IMR-90 (cell line): ENCODE data around the gene KRT6B. TPM values are rescaled to one million over a fixed set of nuclear protein-coding genes. Genes with fewer than 3 reads are reported as not detected.

ENCODE experiments used
- ATAC-seq: fragments of 200-7000 bp; cut with Tn5 transposase; 2 replicates; pipeline ENCODE4 v1.9.1; 2020; ENCODE audit warnings: low read depth, mild to moderate bottlenecking, moderate library complexity
- BruUV-seq: library from RNA; stranded (reverse); fragments of 400-500 nt; replicated peaks from 2 replicates; lab custom pipeline; 2021; lab: Mats Ljungman, UMichigan
- CTCF ChIA-PET: fragments of 300-600 bp; formaldehyde crosslinking; extraction: SDS; loops from one replicate; lab custom pipeline; 2021; ENCODE audit warnings: antibody characterized with exemption; lab: Yijun Ruan, JAX
- POLR2A ChIA-PET: fragments of 300-600 bp; sonication (Branson Sonifier 250); formaldehyde crosslinking; loops from one replicate; lab custom pipeline; 2022; ENCODE audit warnings: antibody characterized with exemption; ENCODE audit not compliant: unreplicated experiment; lab: Charles Lee
- DNase-seq: peaks from one replicate; pipeline ENCODE4 v3.0.0; 2013
- H2AFZ ChIP-seq: replicated peaks from 2 replicates; pipeline ENCODE3; 2013; ENCODE audit warnings: low read length, mild to moderate bottlenecking; ENCODE audit not compliant: poor library complexity
- H2AK5ac ChIP-seq: 2 replicates; pipeline ENCODE4 v1.6.1; 2013; ENCODE audit warnings: low read depth, low read length, inconsistent platforms
- H2AK9ac ChIP-seq: replicated peaks from 2 replicates; pipeline ENCODE3; 2013; ENCODE audit warnings: mild to moderate bottlenecking, low read depth, low read length, moderate library complexity; ENCODE audit not compliant: poor library complexity
- H2BK120ac ChIP-seq: 2 replicates; pipeline ENCODE4 v1.6.1; 2013; ENCODE audit warnings: low read depth, low read length, inconsistent platforms
- H2BK15ac ChIP-seq: 3 replicates; pipeline ENCODE4 v1.6.1; 2013; ENCODE audit warnings: low read depth, low read length, inconsistent platforms
- H2BK20ac ChIP-seq: 2 replicates; pipeline ENCODE4 v1.6.1; 2013; ENCODE audit warnings: low read depth, mild to moderate bottlenecking, inconsistent platforms, low read length, moderate library complexity
- H2BK5ac ChIP-seq: 2 replicates; pipeline ENCODE4 v1.6.1; 2013; ENCODE audit warnings: mild to moderate bottlenecking, low read depth, low read length, inconsistent platforms; ENCODE audit not compliant: poor library complexity, severe bottlenecking
- H3K14ac ChIP-seq: replicated peaks from 2 replicates; pipeline ENCODE4 v1.6.1; 2013; ENCODE audit warnings: low read depth, low read length, inconsistent platforms
- H3K18ac ChIP-seq: 2 replicates; pipeline ENCODE4 v1.6.1; 2013; ENCODE audit warnings: low read depth, low read length, control low read depth
- H3K23ac ChIP-seq: 2 replicates; pipeline ENCODE4 v1.6.1; 2013; ENCODE audit warnings: low read depth, low read length, inconsistent platforms
- H3K27ac ChIP-seq: 2 replicates; pipeline ENCODE4 v1.5.1; 2013; ENCODE audit warnings: mild to moderate bottlenecking, control low read depth, low read length; ENCODE audit not compliant: insufficient read depth
- H3K27me3 ChIP-seq: 2 replicates; pipeline ENCODE4 v1.6.1; 2013; ENCODE audit warnings: low read length; ENCODE audit not compliant: control insufficient read depth, insufficient read depth
- H3K36me3 ChIP-seq: 2 replicates; pipeline ENCODE4 v1.6.1; 2013; ENCODE audit warnings: low read length, mixed read lengths; ENCODE audit not compliant: control insufficient read depth, insufficient read depth
- H3K4ac ChIP-seq: 2 replicates; pipeline ENCODE4 v1.6.1; 2013; ENCODE audit warnings: low read depth, low read length, inconsistent platforms
- H3K4me1 ChIP-seq: 2 replicates; pipeline ENCODE4 v1.6.1; 2013; ENCODE audit warnings: low read length, mixed read lengths; ENCODE audit not compliant: control insufficient read depth, insufficient read depth
- H3K4me2 ChIP-seq: 2 replicates; pipeline ENCODE4 v1.6.1; 2013; ENCODE audit warnings: low read depth, mild to moderate bottlenecking, control low read depth, low read length, moderate library complexity
- H3K4me3 ChIP-seq: 2 replicates; pipeline ENCODE4 v1.5.1; 2013; ENCODE audit warnings: low read depth, mild to moderate bottlenecking, control low read depth, low read length, moderate library complexity; ENCODE audit not compliant: insufficient read depth
- H3K56ac ChIP-seq: 2 replicates; pipeline ENCODE4 v1.6.1; 2013; ENCODE audit warnings: low read length, inconsistent platforms; ENCODE audit not compliant: insufficient read depth; ENCODE audit errors: extremely low read depth
- H3K79me1 ChIP-seq, 2 experiments: 2 replicates each; pipeline ENCODE4 v1.6.1; 2013; ENCODE audit warnings: low read length in 2 of 2, inconsistent platforms in 1 of 2, low read depth in 1 of 2
- H3K9ac ChIP-seq: 2 replicates; pipeline ENCODE4 v1.6.1; 2013; ENCODE audit warnings: low read depth, low read length, control low read depth
- H3K9me1 ChIP-seq: 2 replicates; pipeline ENCODE4 v1.6.1; 2013; ENCODE audit warnings: low read length, inconsistent platforms; ENCODE audit not compliant: insufficient read depth
- H3K9me3 ChIP-seq: 2 replicates; pipeline ENCODE4 v1.6.1; 2013; ENCODE audit warnings: low read length; ENCODE audit not compliant: control insufficient read depth, insufficient read depth
- H4K20me1 ChIP-seq: 2 replicates; pipeline ENCODE4 v1.6.1; 2013; ENCODE audit warnings: low read length, inconsistent platforms; ENCODE audit not compliant: insufficient read depth
- H4K5ac ChIP-seq: 2 replicates; pipeline ENCODE4 v1.6.1; 2013; ENCODE audit warnings: mild to moderate bottlenecking, low read depth, low read length, control low read depth
- H4K8ac ChIP-seq, 2 experiments: 2 replicates each; pipeline ENCODE4 v1.6.1; 2013; ENCODE audit warnings: low read depth in 2 of 2, low read length in 2 of 2, control low read depth in 1 of 2, inconsistent platforms in 1 of 2
- H4K91ac ChIP-seq: 2 replicates; pipeline ENCODE4 v1.6.1; 2013; ENCODE audit warnings: low read depth, low read length, inconsistent platforms; ENCODE audit not compliant: insufficient read depth
- CHD1 ChIP-seq: IDR thresholded peaks from 2 replicates; pipeline ENCODE4 v1.6.1; 2012; ENCODE audit warnings: low read depth, low read length, improper control_type of control experiment
- MAFK ChIP-seq: IDR thresholded peaks from 2 replicates; pipeline ENCODE4 v1.6.1; 2012; ENCODE audit warnings: low read depth, low read length, improper control_type of control experiment
- NFE2L2 ChIP-seq: fragments of 150-350 bp; IDR thresholded peaks from 2 replicates; pipeline ENCODE4 v1.6.1; 2016; ENCODE audit warnings: low read depth, mild to moderate bottlenecking, low read length
- RCOR1 ChIP-seq: IDR thresholded peaks from 2 replicates; pipeline ENCODE4 v1.6.1; 2012; ENCODE audit warnings: mild to moderate bottlenecking, low read length, improper control_type of control experiment; ENCODE audit not compliant: insufficient replicate concordance
- WGBS, 2 experiments: methylation state at CpG; one replicate each; pipeline versions ENCODE4 v1.1.5 to v1.1.7; 2013; ENCODE audit warnings: missing lambda C conversion rate in 2 of 2; ENCODE audit not compliant: insufficient read length in 1 of 2; ENCODE audit errors: extremely low coverage in 2 of 2; 5-methylcytosine and 5-hydroxymethylcytosine counted together
- dilution Hi-C: fragments of 300-500 bp; cut with HindIII; formaldehyde crosslinking; loops from one replicate; pipeline ENCODE4 v1.14.3; 2018; ENCODE audit warnings: low sequenced_read_pairs; ENCODE audit not compliant: unreplicated experiment
- in situ Hi-C: fragments of 300-500 bp; cut with MboI; formaldehyde crosslinking; loops from 3 replicates; pipeline ENCODE4 v1.14.3; 2019; ENCODE audit warnings: low sequenced_read_pairs, inconsistent platforms, mixed read lengths
- intact Hi-C: fragments of 100-400 bp; cut with micrococcal nuclease; formaldehyde crosslinking; loops from 2 replicates; pipeline ENCODE4 v1.10.0; 2022
- polyA plus RNA-seq, 3 experiments: library from polyadenylated mRNA; depleted of rRNA; stranded (reverse); fragments of >200 nt; gene quantifications; 2 replicates each; pipeline ENCODE4 v1.2.3, GENCODE V29; 2012; ENCODE audit warnings: low replicate concordance in 1 of 3
- total RNA-seq: library from RNA; depleted of rRNA; stranded (reverse); fragments of >200 nt; gene quantifications from 2 replicates; pipeline ENCODE4 v1.2.3, GENCODE V29; 2012
- TF ChIP-seq, protein P1 (sequence below): conservative IDR thresholded peaks from 2 replicates; pipeline ENCODE4 v1.5.1; 2012; ENCODE audit warnings: mild to moderate bottlenecking, low read depth, low read length, improper control_type of control experiment
- TF ChIP-seq, protein P2 (sequence below): fragments of 150-350 bp; IDR thresholded peaks from 2 replicates; pipeline ENCODE4 v1.6.1; 2016; ENCODE audit warnings: low read depth, mild to moderate bottlenecking, low read length, moderate library complexity, borderline replicate concordance

Gene KRT6B
- total and polyA plus RNA-seq, 2 of the 4 experiments (the other 2 are of a cell fraction) = not detected

GRCh38 chr12:52418576-52419110 is 33.3 kb downstream of the KRT6B start:
- Histone ChIP-seq H3K27ac (no peak overlapping the region), H3K4ac (no peak overlapping the region), H4K91ac (no peak overlapping the region), H3K56ac (no peak overlapping the region), H2BK15ac (no peak overlapping the region), H2AFZ (no peak overlapping the region), H3K4me3 (no peak overlapping the region), H2BK20ac (no peak overlapping the region), H2AK5ac (no peak overlapping the region), H3K9ac (no peak overlapping the region), H3K9me1 (peaks cover 6% of the 10 kb centered on the region; the same call in 1 of the 2 replicates), H3K9me3 (no peaks in the 10 kb centered on the region), H3K4me1 (no peaks in the 10 kb centered on the region), H3K23ac (no peak overlapping the region), H2AK9ac (no peak overlapping the region), H3K27me3 (peaks cover 25% of the 10 kb centered on the region), H2BK120ac (no peak overlapping the region), H3K4me2 (no peak overlapping the region), H4K5ac (no peak overlapping the region), H3K36me3 (no peaks in the 10 kb centered on the region), H3K18ac (no peak overlapping the region), H4K20me1 (no peaks in the 10 kb centered on the region), H3K14ac (no peak overlapping the region), H2BK5ac (no peak overlapping the region), H4K8ac (no peak overlapping the region), H3K79me1 (no peaks in the 10 kb centered on the region)
- dilution Hi-C loops = no loop called here
- TF ChIP-seq, protein P1, sequence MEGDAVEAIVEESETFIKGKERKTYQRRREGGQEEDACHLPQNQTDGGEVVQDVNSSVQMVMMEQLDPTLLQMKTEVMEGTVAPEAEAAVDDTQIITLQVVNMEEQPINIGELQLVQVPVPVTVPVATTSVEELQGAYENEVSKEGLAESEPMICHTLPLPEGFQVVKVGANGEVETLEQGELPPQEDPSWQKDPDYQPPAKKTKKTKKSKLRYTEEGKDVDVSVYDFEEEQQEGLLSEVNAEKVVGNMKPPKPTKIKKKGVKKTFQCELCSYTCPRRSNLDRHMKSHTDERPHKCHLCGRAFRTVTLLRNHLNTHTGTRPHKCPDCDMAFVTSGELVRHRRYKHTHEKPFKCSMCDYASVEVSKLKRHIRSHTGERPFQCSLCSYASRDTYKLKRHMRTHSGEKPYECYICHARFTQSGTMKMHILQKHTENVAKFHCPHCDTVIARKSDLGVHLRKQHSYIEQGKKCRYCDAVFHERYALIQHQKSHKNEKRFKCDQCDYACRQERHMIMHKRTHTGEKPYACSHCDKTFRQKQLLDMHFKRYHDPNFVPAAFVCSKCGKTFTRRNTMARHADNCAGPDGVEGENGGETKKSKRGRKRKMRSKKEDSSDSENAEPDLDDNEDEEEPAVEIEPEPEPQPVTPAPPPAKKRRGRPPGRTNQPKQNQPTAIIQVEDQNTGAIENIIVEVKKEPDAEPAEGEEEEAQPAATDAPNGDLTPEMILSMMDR = no peak
- TF ChIP-seq RCOR1 = no peak
- TF ChIP-seq, protein P2, sequence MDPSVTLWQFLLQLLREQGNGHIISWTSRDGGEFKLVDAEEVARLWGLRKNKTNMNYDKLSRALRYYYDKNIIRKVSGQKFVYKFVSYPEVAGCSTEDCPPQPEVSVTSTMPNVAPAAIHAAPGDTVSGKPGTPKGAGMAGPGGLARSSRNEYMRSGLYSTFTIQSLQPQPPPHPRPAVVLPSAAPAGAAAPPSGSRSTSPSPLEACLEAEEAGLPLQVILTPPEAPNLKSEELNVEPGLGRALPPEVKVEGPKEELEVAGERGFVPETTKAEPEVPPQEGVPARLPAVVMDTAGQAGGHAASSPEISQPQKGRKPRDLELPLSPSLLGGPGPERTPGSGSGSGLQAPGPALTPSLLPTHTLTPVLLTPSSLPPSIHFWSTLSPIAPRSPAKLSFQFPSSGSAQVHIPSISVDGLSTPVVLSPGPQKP = no peak
- TF ChIP-seq CHD1 = no peak
- no peak for TF ChIP-seq MAFK
- TF ChIP-seq NFE2L2 = no peak
- BruUV-seq = no TSS peak
- WGBS, 2 experiments = 0% methylated on average over 1 of the region's 4 CpGs; no CpG with 5 or more reads in 1 of the 2 experiments
- CTCF ChIA-PET = no interaction called here
- intact Hi-C loops = no loop called here
- POLR2A ChIA-PET = interaction anchor here (0.6 kb wide), 1 partner anchor 236 kb away, joined by 7 read pairs; no protein-coding TSS in a partner anchor
- ATAC-seq (no peak), DNase-seq (no peak)
- in situ Hi-C loops = no loop called here
